AG04449 (cell line): Measurements from ENCODE around the gene WDR86.

Experiments used
- CTCF ChIA-PET: fragments of 350-600 bp; formaldehyde crosslinking; extraction: SDS; loops from one replicate; lab custom pipeline; 2021; ENCODE audit warnings: antibody characterized with exemption; lab: Yijun Ruan, JAX
- POLR2A ChIA-PET: fragments of 400-600, 350-600 bp; formaldehyde crosslinking; extraction: SDS; loops from one replicate; lab custom pipeline; 2020; ENCODE audit warnings: antibody characterized with exemption, inconsistent platforms; lab: Yijun Ruan, JAX
- DNase-seq: peaks from one replicate; pipeline ENCODE4 v3.0.0-alpha.2; 2010; ENCODE audit warnings: low read depth, low spot score
- H3K4me3 ChIP-seq: 2 replicates; pipeline ENCODE4 v1.5.1; 2011; ENCODE audit warnings: low read depth, mild to moderate bottlenecking, control low read depth, low read length
- CTCF ChIP-seq: IDR thresholded peaks from one replicate; pipeline ENCODE4 v1.5.1; 2011; ENCODE audit warnings: mild to moderate bottlenecking, moderate library complexity, low read length, control low read depth, inconsistent platforms; ENCODE audit not compliant: insufficient read depth; ENCODE audit errors: missing control alignments

WDR86 gene

GRCh38 chr7:151437159-151437553 is 27.3 kb upstream of the WDR86 start:
- no peak for TF ChIP-seq CTCF
- DNase-seq: no peak
- CTCF ChIA-PET: interaction anchor here (0.7 to 6.5 kb wide), 5 partner anchors 12 to 122 kb away, joined by 3 to 58 read pairs (median 3); no protein-coding TSS in a partner anchor
- no peak overlapping the region for H3K4me3 ChIP-seq
- POLR2A ChIA-PET: no interaction called here

GRCh38 chr7:151436446-151437158 is 26.8 kb upstream of the WDR86 start:
- DNase-seq: no peak
- POLR2A ChIA-PET: no interaction called here
- CTCF ChIA-PET: interaction anchor here (0.9 to 6.5 kb wide), 3 partner anchors 12 to 121 kb away, joined by 3 to 58 read pairs (median 4); no protein-coding TSS in a partner anchor
- no peak for TF ChIP-seq CTCF
- H3K4me3 ChIP-seq: no peak overlapping the region

DNA sequence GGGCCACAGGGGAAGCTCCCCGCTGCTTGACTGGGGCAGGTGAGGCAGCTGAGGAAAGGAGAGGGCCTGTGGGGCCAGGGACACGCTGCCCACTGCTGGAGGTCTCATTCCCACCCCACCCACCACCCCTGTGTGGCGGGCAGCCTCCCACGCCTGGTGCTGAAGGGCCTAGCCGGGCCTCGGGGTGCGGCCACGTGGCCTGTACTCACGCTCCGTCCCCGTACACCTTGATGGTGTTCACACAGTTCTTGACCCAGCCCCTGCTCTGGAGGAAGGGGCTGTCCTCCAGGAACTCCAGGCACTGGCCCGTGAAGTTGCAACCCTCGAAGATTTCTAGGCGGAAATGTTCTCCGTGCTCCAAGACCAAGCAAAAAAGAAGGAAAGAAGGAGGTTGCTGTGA is 26.1 kb upstream of the WDR86 start:
- H3K4me3 ChIP-seq: no peak overlapping the region
- no peak for DNase-seq
- CTCF ChIA-PET: interaction anchor here (1.3 to 6.5 kb wide), 2 partner anchors 13 to 121 kb away, joined by 3 to 58 read pairs; no protein-coding TSS in a partner anchor
- no peak for TF ChIP-seq CTCF
- POLR2A ChIA-PET: no interaction called here

DNA sequence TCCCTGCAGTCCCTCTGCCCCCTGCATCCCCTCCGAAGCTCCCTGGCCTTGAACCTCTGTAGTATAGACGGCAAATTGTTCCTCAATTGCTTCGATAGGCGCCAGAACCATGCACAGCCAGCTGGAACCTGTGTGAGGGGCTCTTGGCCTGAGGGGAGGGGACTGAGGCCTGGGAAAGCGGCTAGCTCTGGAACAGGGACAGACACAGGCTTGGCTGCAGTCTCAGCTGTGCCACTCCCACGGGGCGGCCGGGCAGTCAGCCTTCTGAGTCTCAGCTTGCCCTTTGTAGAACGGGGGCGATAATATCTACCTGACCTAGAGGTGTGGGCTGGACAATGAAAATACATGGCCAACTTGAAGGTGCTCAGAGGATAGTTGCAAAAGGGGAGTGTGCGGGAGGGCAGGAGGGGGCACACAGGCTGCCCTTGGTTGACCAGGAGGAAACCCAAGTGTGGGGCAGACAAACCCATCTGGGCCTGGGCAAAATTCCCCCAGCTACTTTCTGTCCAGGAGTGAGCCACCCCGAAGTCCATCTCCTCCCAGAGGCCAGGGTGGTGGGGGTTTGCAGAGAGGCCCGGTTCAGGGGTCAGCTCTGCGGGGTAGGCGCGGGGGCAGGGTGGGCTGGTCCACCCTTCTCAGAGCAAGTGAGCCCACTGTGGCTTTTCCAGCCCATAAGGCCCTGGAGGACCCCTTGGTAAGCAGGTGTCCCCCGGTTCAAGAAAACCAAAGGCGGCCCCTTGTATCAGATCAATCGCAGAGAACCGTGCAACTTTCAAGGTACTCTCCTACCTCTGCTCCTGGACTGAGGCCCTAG is 25.5 kb upstream of the WDR86 start:
- CTCF ChIA-PET: interaction anchor here (6.5 kb wide), 1 partner anchor 13 kb away, joined by 58 read pairs; no protein-coding TSS in a partner anchor
- no peak for TF ChIP-seq CTCF
- DNase-seq: no peak

DNA sequence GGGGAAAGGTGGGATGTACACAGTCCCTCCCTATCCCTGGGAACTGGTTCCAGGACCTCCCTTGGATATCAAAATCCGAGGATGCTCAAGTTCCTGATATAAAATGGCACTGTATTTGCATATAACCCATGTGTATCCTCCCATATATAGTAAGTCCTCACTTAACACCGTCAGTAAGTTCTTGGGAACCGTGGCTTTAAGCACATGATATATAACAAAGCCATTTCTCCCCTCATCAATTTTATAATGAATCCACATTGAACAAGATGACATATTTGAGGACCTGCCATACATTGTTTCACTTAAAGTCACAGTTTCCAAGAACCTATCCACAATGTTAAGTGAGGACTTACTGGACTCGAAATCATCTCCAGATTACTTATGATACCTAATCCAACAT is 24.7 kb upstream of the WDR86 start:
- CTCF ChIA-PET: interaction anchor here (6.5 kb wide), 1 partner anchor 14 kb away, joined by 58 read pairs; no protein-coding TSS in a partner anchor
- TF ChIP-seq CTCF: no peak
- POLR2A ChIA-PET: no interaction called here
- no peak overlapping the region for H3K4me3 ChIP-seq
- no peak for DNase-seq

More for the DNA sequence above, 25.5 kb upstream of the WDR86 start:
- POLR2A ChIA-PET: no interaction called here
- no peak overlapping the region for H3K4me3 ChIP-seq
